ENCODE results near the gene LZTFL1.

The LZTFL1 gene

GRCh38 chr3:45868650-45869049, 26.7 kb upstream of the LZTFL1 start:
- CTCF ChIA-PET, result interaction anchor here (0.7 to 1.8 kb wide), 10 partner anchors 13 to 212 kb away, joined by 3 to 5 read pairs (median 4); partner anchors contain the start of gene CCR9
- POLR2A ChIA-PET, result no interaction called here

GRCh38 chr3:45868213-45868612, 26.3 kb upstream of the LZTFL1 start:
- ChIA-PET CTCF (interaction anchor here (0.6 to 2.4 kb wide), 12 partner anchors 8 to 211 kb away, joined by 3 to 8 read pairs (median 4); partner anchors contain the start of gene CCR9), POLR2A (interaction anchor here (0.7 kb wide), 1 partner anchor 1913 kb away, joined by 4 read pairs; no protein-coding TSS in a partner anchor)
- no peak for TF ChIP-seq CTCF (IDR thresholded peaks at IDR 0.05; ENCODE audit: control extremely low read depth, extremely low read depth, low read depth, missing control alignments)
- DNase-seq (ENCODE audit: extremely low spot score), result no peak

More at GRCh38 chr3:45868650-45869049, 26.7 kb upstream of the LZTFL1 start:
- DNase-seq (ENCODE audit: extremely low spot score), result no peak
- no peak for TF ChIP-seq CTCF (IDR thresholded peaks at IDR 0.05; ENCODE audit: control extremely low read depth, extremely low read depth, low read depth, missing control alignments)

GRCh38 chr3:45865563-45865962, 23.6 kb upstream of the LZTFL1 start:
- ChIA-PET POLR2A (interaction anchor here (1.4 kb wide), 1 partner anchor 10 kb away, joined by 3 read pairs; no protein-coding TSS in a partner anchor), CTCF (interaction anchor here (0.8 to 1.5 kb wide), 6 partner anchors 11 to 64 kb away, joined by 3 to 11 read pairs (median 6); no protein-coding TSS in a partner anchor)
- TF ChIP-seq CTCF (IDR thresholded peaks at IDR 0.05; ENCODE audit: control extremely low read depth, extremely low read depth, low read depth, missing control alignments), result no peak
- DNase-seq (ENCODE audit: extremely low spot score), result no peak

- ChIA-PET CTCF (interaction anchor here (0.8 to 1.5 kb wide), 9 partner anchors 10 to 64 kb away, joined by 3 to 11 read pairs (median 4); partner anchors contain the start of gene LZTFL1), POLR2A (interaction anchor here (1.4 kb wide), 1 partner anchor 10 kb away, joined by 3 read pairs; no protein-coding TSS in a partner anchor)
Measured at GRCh38 chr3:45864760-45865519, 23.0 kb upstream of the LZTFL1 start.

GRCh38 chr3:45861043-45861719, 19.3 kb upstream of the LZTFL1 start:
- ChIA-PET POLR2A (interaction anchor here (0.7 to 1.7 kb wide), 4 partner anchors 9 to 50 kb away, joined by 3 to 7 read pairs (median 6); partner anchors contain the start of gene LZTFL1), CTCF (interaction anchor here (0.7 to 1.7 kb wide), 9 partner anchors 9 to 68 kb away, joined by 3 to 7 read pairs (median 3); no protein-coding TSS in a partner anchor)
- TF ChIP-seq CTCF (IDR thresholded peaks at IDR 0.05; ENCODE audit: control extremely low read depth, extremely low read depth, low read depth, missing control alignments), result no peak
- peak; percentile 48 for DNase-seq (ENCODE audit: extremely low spot score)

More at GRCh38 chr3:45864760-45865519, 23.0 kb upstream of the LZTFL1 start:
- no peak for TF ChIP-seq CTCF (IDR thresholded peaks at IDR 0.05; ENCODE audit: control extremely low read depth, extremely low read depth, low read depth, missing control alignments)
- no peak for DNase-seq (ENCODE audit: extremely low spot score)

GRCh38 chr3:45860481-45860880, 18.6 kb upstream of the LZTFL1 start:
- TF ChIP-seq CTCF (IDR thresholded peaks at IDR 0.05; ENCODE audit: control extremely low read depth, extremely low read depth, low read depth, missing control alignments), result no peak
- ChIA-PET CTCF (interaction anchor here (1.1 to 1.7 kb wide), 2 partner anchors 8 to 69 kb away, joined by 3 to 7 read pairs; no protein-coding TSS in a partner anchor), POLR2A (interaction anchor here (0.9 to 1.7 kb wide), 2 partner anchors 13 to 19 kb away, joined by 3 to 4 read pairs; partner anchors contain the start of gene LZTFL1)
- no peak for DNase-seq (ENCODE audit: extremely low spot score)
